Ishikawa (cell line): ENCODE data around the gene SMOC1.

Source experiments
- CEBPB ChIP-seq: IDR thresholded peaks from 2 replicates; pipeline ENCODE4 v1.6.1; 2012
- CREB1 ChIP-seq: IDR thresholded peaks from 2 replicates; pipeline ENCODE4 v1.6.1; 2012; ENCODE audit warnings: low read depth
- EGR1 ChIP-seq: IDR thresholded peaks from 2 replicates; pipeline ENCODE4 v1.6.1; 2012
- EP300 ChIP-seq: IDR thresholded peaks from 2 replicates; pipeline ENCODE4 v1.6.1; 2012; ENCODE audit warnings: borderline replicate concordance
- FOXM1 ChIP-seq: IDR thresholded peaks from 2 replicates; pipeline ENCODE4 v1.6.1; 2012; ENCODE audit warnings: low read depth, borderline replicate concordance
- MAX ChIP-seq: IDR thresholded peaks from 2 replicates; pipeline ENCODE4 v1.6.1; 2012
- NFIC ChIP-seq: IDR thresholded peaks from 2 replicates; pipeline ENCODE4 v1.6.1; 2012
- RAD21 ChIP-seq: IDR thresholded peaks from 2 replicates; pipeline ENCODE4 v1.6.1; 2012; ENCODE audit warnings: low read depth
- REST ChIP-seq: IDR thresholded peaks from 2 replicates; pipeline ENCODE4 v1.6.1; 2012; ENCODE audit warnings: low read depth, mild to moderate bottlenecking
- TAF1 ChIP-seq: IDR thresholded peaks from 2 replicates; pipeline ENCODE4 v1.6.1; 2012; ENCODE audit warnings: low read depth, mild to moderate bottlenecking
- TCF12 ChIP-seq: IDR thresholded peaks from 2 replicates; pipeline ENCODE4 v1.6.1; 2012; ENCODE audit warnings: low read depth
- TEAD4 ChIP-seq: IDR thresholded peaks from 2 replicates; pipeline ENCODE4 v1.6.1; 2012
- USF1 ChIP-seq: IDR thresholded peaks from 2 replicates; pipeline ENCODE4 v1.6.1; 2012
- YY1 ChIP-seq: IDR thresholded peaks from 2 replicates; pipeline ENCODE4 v1.6.1; 2012; ENCODE audit warnings: low read depth
- ZBTB7A ChIP-seq: IDR thresholded peaks from 2 replicates; pipeline ENCODE4 v1.6.1; 2012; ENCODE audit warnings: low read depth

Gene SMOC1

GRCh38 chr14:70033561-70033960, 154.3 kb downstream of the SMOC1 start:
- no peak for TF ChIP-seq CEBPB
- no peak for TF ChIP-seq EGR1
- TF ChIP-seq EP300: no peak
- no peak for TF ChIP-seq REST
- no peak for TF ChIP-seq YY1
- no peak for TF ChIP-seq ZBTB7A
- TF ChIP-seq MAX: no peak
- no peak for TF ChIP-seq TCF12
- no peak for TF ChIP-seq RAD21

- no peak for TF ChIP-seq MAX
- TF ChIP-seq ZBTB7A: no peak
- TF ChIP-seq RAD21: no peak
- no peak for TF ChIP-seq EGR1
- no peak for TF ChIP-seq USF1
- no peak for TF ChIP-seq EP300
- no peak for TF ChIP-seq CEBPB
- TF ChIP-seq FOXM1: no peak
- no peak for TF ChIP-seq CREB1
- no peak for TF ChIP-seq TEAD4
- TF ChIP-seq TCF12: no peak
- no peak for TF ChIP-seq NFIC
- no peak for TF ChIP-seq YY1
- no peak for TF ChIP-seq TAF1
Observed at GRCh38 chr14:70034257-70034656, 155.0 kb downstream of the SMOC1 start.

GRCh38 chr14:70036665-70037064, 157.4 kb downstream of the SMOC1 start:
- TF ChIP-seq MAX (no peak), CEBPB (no peak), REST (peak; percentile 71), EGR1 (no peak)

GRCh38 chr14:70043001-70043400, 163.8 kb downstream of the SMOC1 start:
- no peak for TF ChIP-seq CREB1
- TF ChIP-seq MAX: no peak
- TF ChIP-seq NFIC: no peak
- no peak for TF ChIP-seq CEBPB
- no peak for TF ChIP-seq REST
- no peak for TF ChIP-seq RAD21
- no peak for TF ChIP-seq YY1
- TF ChIP-seq TCF12: no peak
- no peak for TF ChIP-seq EGR1
- no peak for TF ChIP-seq EP300
- TF ChIP-seq TEAD4: no peak
- no peak for TF ChIP-seq FOXM1
- TF ChIP-seq TAF1: no peak
- TF ChIP-seq USF1: no peak
- no peak for TF ChIP-seq ZBTB7A

GRCh38 chr14:70045310-70045709, 166.1 kb downstream of the SMOC1 start:
- TF ChIP-seq CREB1: no peak
- TF ChIP-seq REST: no peak
- TF ChIP-seq MAX: no peak
- no peak for TF ChIP-seq USF1
- no peak for TF ChIP-seq EP300
- TF ChIP-seq TCF12: no peak
- no peak for TF ChIP-seq FOXM1
- TF ChIP-seq TAF1: no peak
- no peak for TF ChIP-seq RAD21
